H1 (cell line): ENCODE measurements around the gene ZNF440. TPM values are rescaled to one million over a fixed set of nuclear protein-coding genes. Genes with fewer than 3 reads are reported as not detected.

ENCODE experiments used
- BACH1 ChIP-seq: IDR thresholded peaks from 2 replicates; pipeline ENCODE4 v1.6.1; 2012; ENCODE audit warnings: low read length, improper control_type of control experiment
- CEBPB ChIP-seq: IDR thresholded peaks from 2 replicates; pipeline ENCODE4 v1.6.1; 2012; ENCODE audit warnings: low read depth, low read length
- CHD7 ChIP-seq: fragments of 300-600 bp; sonication (generic); IDR thresholded peaks from 2 replicates; pipeline ENCODE4 v1.7.1; 2012; ENCODE audit warnings: low read length, moderate library complexity, mild to moderate bottlenecking, inconsistent platforms; ENCODE audit not compliant: insufficient replicate concordance
- CREB1 ChIP-seq: IDR thresholded peaks from 2 replicates; pipeline ENCODE4 v1.6.1; 2012; ENCODE audit warnings: inconsistent platforms
- KDM4A ChIP-seq: IDR thresholded peaks from one replicate; pipeline ENCODE4 v1.7.1; 2012; ENCODE audit warnings: low read depth, mild to moderate bottlenecking, moderate library complexity, low read length, inconsistent platforms; ENCODE audit not compliant: severe bottlenecking
- MAFK ChIP-seq: IDR thresholded peaks from 2 replicates; pipeline ENCODE4 v1.6.1; 2012; ENCODE audit warnings: low read depth, mild to moderate bottlenecking, improper control_type of control experiment, low read length
- PHF8 ChIP-seq: fragments of 200-600 bp; sonication (generic); conservative IDR thresholded peaks from 2 replicates; pipeline ENCODE4 v1.7.1; 2012; ENCODE audit warnings: low read depth, mild to moderate bottlenecking, inconsistent platforms, low read length, moderate library complexity
- SP1 ChIP-seq: IDR thresholded peaks from 2 replicates; pipeline ENCODE4 v1.6.1; 2011; ENCODE audit warnings: low read depth, low read length
- polyA plus RNA-seq, 7 experiments: library from polyadenylated mRNA; depleted of rRNA in 3 of 7; stranded (reverse) in 5 of 7; unstranded in 2 of 7; fragments of >200 nt in 5 of 7; fragments of 200-250 nt in 2 of 7; gene quantifications; 1 replicate in 5 of 7; 2 replicates in 1 of 7; 4 replicates in 1 of 7; pipeline versions ENCODE4 v1.2.1 to v1.2.3, GENCODE V29; 2011 to 2013; ENCODE audit warnings: missing spikeins in 2 of 7, mixed read lengths in 2 of 7
- total RNA-seq: library from RNA; stranded (reverse); fragmentation: NEBNext Ultra II Directional; extraction: Animal tissue kit (Norgen Biotek cat#: 25700); gene quantifications from 2 replicates; pipeline ENCODE4 v1.2.1, GENCODE V29; 2021
- TF ChIP-seq, protein P1 (sequence below): IDR thresholded peaks from 2 replicates; pipeline ENCODE4 v1.6.1; 2011; ENCODE audit warnings: low read length, improper control_type of control experiment

ZNF440 gene
- total and polyA plus RNA-seq, 2 of the 8 experiments (the other 6 are each of a cell fraction or from before 2014, with no cell fraction given) = 0.77 to 6.5 TPM

- TF ChIP-seq CHD7 (no peak), CEBPB (no peak), KDM4A (peak; percentile 97), CREB1 (no peak), MAFK (no peak), BACH1 (0 out of 2 replicates have a peak, but pooled peaks have one; percentile 13), SP1 (peak; percentile 89), PHF8 (peak; percentile 67)
- TF ChIP-seq, protein P1, sequence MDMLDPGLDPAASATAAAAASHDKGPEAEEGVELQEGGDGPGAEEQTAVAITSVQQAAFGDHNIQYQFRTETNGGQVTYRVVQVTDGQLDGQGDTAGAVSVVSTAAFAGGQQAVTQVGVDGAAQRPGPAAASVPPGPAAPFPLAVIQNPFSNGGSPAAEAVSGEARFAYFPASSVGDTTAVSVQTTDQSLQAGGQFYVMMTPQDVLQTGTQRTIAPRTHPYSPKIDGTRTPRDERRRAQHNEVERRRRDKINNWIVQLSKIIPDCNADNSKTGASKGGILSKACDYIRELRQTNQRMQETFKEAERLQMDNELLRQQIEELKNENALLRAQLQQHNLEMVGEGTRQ = no peak
These were observed 47.2 kb upstream of the ZNF440 start, which contains the start of gene ZNF441 (continued) for GRCh38 chr19:11766597-11767591.
